ENCODE results near the gene TBC1D7. TPM values are rescaled to one million over a fixed set of nuclear protein-coding genes. Genes with fewer than 3 reads are reported as not detected.

The TBC1D7 gene
- total RNA-seq, 1 donor from 2014 or later: 40.2 TPM

- intact Hi-C loops (cut with micrococcal nuclease): no loop called here
- TF ChIP-seq CTCF (IDR thresholded peaks at IDR 0.05; ENCODE audit: borderline replicate concordance): no peak
- no peaks in the 10 kb centered on the region for H3K27me3 ChIP-seq (ENCODE audit: low read depth)
- peaks cover 45% of the 10 kb centered on the region for H3K4me1 ChIP-seq
- no peak for DNase-seq
- H3K27ac ChIP-seq (replicated peaks): peak overlapping the region; percentile 30
- H3K36me3 ChIP-seq: peaks cover 63% of the 10 kb centered on the region
- H3K4me3 ChIP-seq: no peak overlapping the region
- no peaks in the 10 kb centered on the region for H3K9me3 ChIP-seq (replicated peaks)
These were observed 20.0 kb downstream of the TBC1D7 start for GRCh38 chr6:13308332-13308731.

DNA sequence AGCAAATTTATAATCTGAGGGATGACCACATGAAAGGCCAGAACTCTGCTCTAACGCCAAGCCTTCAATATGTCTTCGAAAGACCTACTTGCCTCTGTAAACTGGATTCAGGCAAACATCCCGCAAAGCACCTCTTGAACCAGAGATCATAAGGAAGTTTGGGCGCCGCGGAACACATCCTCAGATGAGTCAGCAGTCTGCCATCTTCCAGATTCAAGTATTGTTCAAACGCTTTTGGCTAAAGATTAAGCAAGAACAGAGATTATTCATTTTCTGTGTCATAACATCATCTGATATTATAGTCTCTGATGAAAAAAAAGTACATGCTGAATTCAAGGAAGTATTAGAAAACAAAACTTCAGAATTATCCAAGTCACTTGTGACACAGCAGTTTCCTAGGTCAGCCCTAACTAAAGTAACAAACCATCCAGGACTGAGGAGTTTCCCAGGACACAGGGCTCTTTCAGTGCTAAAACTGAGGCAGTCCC, 20.8 kb downstream of the TBC1D7 start:
- intact Hi-C loops (cut with micrococcal nuclease): no loop called here
- H3K27me3 ChIP-seq (ENCODE audit: low read depth): no peaks in the 10 kb centered on the region
- H3K4me1 ChIP-seq: peaks cover 52% of the 10 kb centered on the region

GRCh38 chr6:13305791-13306190, 22.5 kb downstream of the TBC1D7 start:
- Histone ChIP-seq H3K36me3 (peaks cover 60% of the 10 kb centered on the region), H3K9me3 (replicated peaks) (no peaks in the 10 kb centered on the region), H3K4me1 (peaks cover 61% of the 10 kb centered on the region), H3K27ac (replicated peaks) (no peak overlapping the region), H3K27me3 (ENCODE audit: low read depth) (no peaks in the 10 kb centered on the region), H3K4me3 (no peak overlapping the region)
- no peak for DNase-seq
- intact Hi-C loops (cut with micrococcal nuclease): no loop called here
- TF ChIP-seq CTCF (IDR thresholded peaks at IDR 0.05; ENCODE audit: borderline replicate concordance): no peak

More for the DNA sequence above, 20.8 kb downstream of the TBC1D7 start:
- no peaks in the 10 kb centered on the region for H3K9me3 ChIP-seq (replicated peaks)
- no peak overlapping the region for H3K4me3 ChIP-seq
- no peak for TF ChIP-seq CTCF (IDR thresholded peaks at IDR 0.05; ENCODE audit: borderline replicate concordance)
- DNase-seq: no peak
- peak overlapping the region; percentile 30 for H3K27ac ChIP-seq (replicated peaks)
- peaks cover 63% of the 10 kb centered on the region for H3K36me3 ChIP-seq

- Histone ChIP-seq H3K27ac (replicated peaks) (no peak overlapping the region), H3K36me3 (peaks cover 55% of the 10 kb centered on the region), H3K4me3 (no peak overlapping the region), H3K4me1 (peaks cover 61% of the 10 kb centered on the region), H3K27me3 (ENCODE audit: low read depth) (no peaks in the 10 kb centered on the region), H3K9me3 (replicated peaks) (no peaks in the 10 kb centered on the region)
- no peak for TF ChIP-seq CTCF (IDR thresholded peaks at IDR 0.05; ENCODE audit: borderline replicate concordance)
- no peak for DNase-seq
- intact Hi-C loops (cut with micrococcal nuclease): no loop called here
These were observed 23.0 kb downstream of the TBC1D7 start for GRCh38 chr6:13305288-13305687.

DNA sequence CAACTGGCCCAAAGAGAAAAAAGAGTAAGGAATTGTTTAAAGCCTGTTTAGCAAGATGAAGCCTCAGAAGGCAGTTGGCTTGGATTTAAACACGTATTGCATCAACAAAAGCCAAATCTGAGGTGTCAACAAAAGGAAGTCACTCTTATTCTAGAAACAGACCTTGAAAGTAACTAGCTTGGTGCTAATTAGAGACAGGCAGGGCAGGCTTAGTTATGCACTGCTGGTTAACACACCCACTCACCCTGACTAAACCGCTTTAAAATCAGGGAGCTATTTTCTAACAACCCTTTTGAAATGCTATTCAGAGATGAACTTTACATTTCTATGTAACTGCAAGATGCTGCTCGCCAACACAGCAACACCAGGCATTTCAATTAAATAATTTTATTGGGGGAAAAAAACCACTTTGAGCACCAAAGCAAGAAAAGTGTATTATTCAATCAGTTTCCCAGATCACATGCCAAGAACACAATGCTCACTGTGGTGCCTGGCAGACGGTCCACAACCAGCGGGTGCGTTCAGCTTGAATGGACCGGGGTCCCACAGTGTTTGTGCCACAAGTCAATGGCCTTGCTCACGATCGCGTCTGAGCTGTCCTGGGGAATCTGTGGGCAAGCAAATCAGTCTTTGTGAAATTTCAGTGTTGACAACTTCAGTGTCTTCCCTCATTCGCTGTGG, 23.6 kb downstream of the TBC1D7 start:
- H3K27me3 ChIP-seq (ENCODE audit: low read depth): no peaks in the 10 kb centered on the region
- no peak for TF ChIP-seq CTCF (IDR thresholded peaks at IDR 0.05; ENCODE audit: borderline replicate concordance)
- H3K4me1 ChIP-seq: peaks cover 57% of the 10 kb centered on the region
- H3K27ac ChIP-seq (replicated peaks): peak overlapping the region; percentile 71
- H3K36me3 ChIP-seq: peaks cover 50% of the 10 kb centered on the region
- H3K9me3 ChIP-seq (replicated peaks): no peaks in the 10 kb centered on the region
- intact Hi-C loops (cut with micrococcal nuclease): no loop called here
- H3K4me3 ChIP-seq: no peak overlapping the region
- no peak for DNase-seq
